GM23338 (cell line): ENCODE results near the gene EEA1. TPM values are rescaled to one million over a fixed set of nuclear protein-coding genes. Genes with fewer than 3 reads are reported as not detected.

Experiments
- ATAC-seq: fragments of 200-7000 bp; cut with Tn5 transposase; 3 replicates; pipeline ENCODE4 v1.9.1; 2020
- DNase-seq: peaks from one replicate; pipeline ENCODE4 v3.0.0-alpha.2; 2015; ENCODE audit warnings: low spot score
- H2AFZ ChIP-seq: fragments of 200-600 bp; sonication (generic); 2 replicates; pipeline ENCODE4 v1.8.0; 2016; ENCODE audit warnings: antibody characterized with exemption, mild to moderate bottlenecking, moderate library complexity
- H3F3A ChIP-seq: fragments of 200-600 bp; sonication (generic); replicated peaks from 2 replicates; pipeline ENCODE4 v1.8.0; 2017; ENCODE audit warnings: antibody characterized with exemption, mixed run types, low read depth
- H3K27ac ChIP-seq: fragments of 200-600 bp; sonication (generic); 2 replicates; pipeline ENCODE4 v1.6.1; 2016; ENCODE audit warnings: low read depth
- H3K27me3 ChIP-seq: fragments of 200-600 bp; sonication (generic); 2 replicates; pipeline ENCODE4 v1.8.0; 2016; ENCODE audit warnings: mild to moderate bottlenecking, mixed run types, moderate library complexity; ENCODE audit not compliant: insufficient read depth
- H3K36me3 ChIP-seq: fragments of 200-600 bp; sonication (generic); 2 replicates; pipeline ENCODE4 v1.8.0; 2016; ENCODE audit warnings: mild to moderate bottlenecking; ENCODE audit not compliant: insufficient read depth
- H3K4me1 ChIP-seq: fragments of 200-600 bp; sonication (generic); 2 replicates; pipeline ENCODE4 v1.8.0; 2016; ENCODE audit warnings: mild to moderate bottlenecking, moderate library complexity; ENCODE audit not compliant: insufficient read depth
- H3K4me2 ChIP-seq: fragments of 200-600 bp; sonication (generic); 2 replicates; pipeline ENCODE4 v1.7.1; 2017; ENCODE audit warnings: mixed run types
- H3K4me3 ChIP-seq: fragments of 200-600 bp; sonication (generic); 2 replicates; pipeline ENCODE4 v1.6.1; 2016; ENCODE audit warnings: mixed run types
- H3K79me2 ChIP-seq: fragments of 200-600 bp; sonication (generic); replicated peaks from 2 replicates; pipeline ENCODE4 v1.8.0; 2017; ENCODE audit warnings: mild to moderate bottlenecking; ENCODE audit not compliant: insufficient read depth
- H3K9me2 ChIP-seq: fragments of 200-600 bp; sonication (generic); 2 replicates; pipeline ENCODE4 v1.8.0; 2017; ENCODE audit not compliant: insufficient read depth
- H4K20me1 ChIP-seq: fragments of 200-600 bp; sonication (generic); replicated peaks from 2 replicates; pipeline ENCODE4 v1.8.0; 2017; ENCODE audit warnings: mild to moderate bottlenecking; ENCODE audit not compliant: insufficient read depth
- H3K27ac Mint-ChIP-seq: 2 replicates; pipeline ENCODE4 v1.8.0; 2020; ENCODE audit warnings: inconsistent platforms, mild to moderate bottlenecking, moderate library complexity, mixed read lengths
- H3K27me3 Mint-ChIP-seq: 3 replicates; pipeline ENCODE4 v1.8.0; 2022; ENCODE audit warnings: low read depth, mild to moderate bottlenecking, moderate library complexity, mixed read lengths, inconsistent platforms; ENCODE audit not compliant: insufficient read depth, poor library complexity
- H3K36me3 Mint-ChIP-seq: 3 replicates; pipeline ENCODE4 v1.8.0; 2021; ENCODE audit warnings: low read depth, mild to moderate bottlenecking, inconsistent platforms, moderate library complexity, mixed read lengths
- H3K4me1 Mint-ChIP-seq: 3 replicates; pipeline ENCODE4 v1.8.0; 2020; ENCODE audit warnings: mild to moderate bottlenecking, inconsistent platforms, mixed read lengths
- H3K4me3 Mint-ChIP-seq: 3 replicates; pipeline ENCODE4 v1.8.0; 2021; ENCODE audit warnings: moderate library complexity, mild to moderate bottlenecking, inconsistent platforms, mixed read lengths
- H3K9me3 Mint-ChIP-seq: 3 replicates; pipeline ENCODE4 v1.8.0; 2020; ENCODE audit warnings: moderate library complexity, mild to moderate bottlenecking, inconsistent platforms, mixed read lengths
- CREB1 ChIP-seq: fragments of 250-450 bp; sonication (Bioruptor Pico); IDR thresholded peaks from 2 replicates; pipeline ENCODE4 v1.5.0; 2020; ENCODE audit warnings: low read depth, mild to moderate bottlenecking, moderate library complexity
- EZH2 ChIP-seq: fragments of 200-600 bp; sonication (generic); IDR thresholded peaks from one replicate; pipeline ENCODE4 v1.8.0; 2017; ENCODE audit warnings: antibody characterized with exemption, mild to moderate bottlenecking, low read depth; ENCODE audit not compliant: unreplicated experiment
- EZH2phosphoT487 ChIP-seq: fragments of 200-600 bp; sonication (generic); IDR thresholded peaks from one replicate; pipeline ENCODE4 v1.8.1; 2018; ENCODE audit warnings: antibody characterized with exemption; ENCODE audit not compliant: unreplicated experiment
- JUNB ChIP-seq: IDR thresholded peaks from one replicate; pipeline ENCODE4 v1.6.1; 2016; ENCODE audit warnings: antibody characterized with exemption; ENCODE audit not compliant: unreplicated experiment
- NANOG ChIP-seq: IDR thresholded peaks from 2 replicates; pipeline ENCODE4 v1.6.1; 2016; ENCODE audit warnings: antibody characterized with exemption, borderline replicate concordance
- ZNF114 ChIP-seq: fragments of 250-450 bp; sonication (Bioruptor Pico); IDR thresholded peaks from 2 replicates; pipeline ENCODE4 v1.5.0; 2020; ENCODE audit warnings: mild to moderate bottlenecking, moderate library complexity
- polyA plus RNA-seq: library from polyadenylated mRNA; unstranded; fragments of >200 nt; fragmentation: Nextera tagmentation; extraction: Ambion mirVana; gene quantifications from 2 replicates; pipeline ENCODE4 v1.2.1, GENCODE V29; 2016
- total RNA-seq: library from RNA; depleted of rRNA; stranded (reverse); fragments of >200 nt; shearing (Covaris generic); gene quantifications from 2 replicates; pipeline ENCODE4 v1.2.3, GENCODE V29; 2014
- TF ChIP-seq, protein P1 (sequence below): IDR thresholded peaks from 2 replicates; pipeline ENCODE4 v1.6.1; 2016; ENCODE audit warnings: antibody characterized with exemption
- TF ChIP-seq, protein P2 (sequence below), 2 experiments: fragments of 200-600 bp in 1 of 2; sonication (generic) in 1 of 2; conservative IDR thresholded peaks; 2 replicates each; pipeline versions ENCODE4 v1.5.1 to v1.6.1; 2016 to 2017; ENCODE audit warnings: antibody characterized with exemption in 2 of 2, low read depth in 2 of 2, mild to moderate bottlenecking in 2 of 2, moderate library complexity in 1 of 2
- TF ChIP-seq, protein P3 (sequence below): IDR thresholded peaks from one replicate; pipeline ENCODE4 v1.6.1; 2018; ENCODE audit warnings: antibody characterized with exemption; ENCODE audit not compliant: unreplicated experiment

Gene EEA1
- total and polyA plus RNA-seq, 2 experiments from 2014 or later, result 10.0 to 41.1 TPM

DNA sequence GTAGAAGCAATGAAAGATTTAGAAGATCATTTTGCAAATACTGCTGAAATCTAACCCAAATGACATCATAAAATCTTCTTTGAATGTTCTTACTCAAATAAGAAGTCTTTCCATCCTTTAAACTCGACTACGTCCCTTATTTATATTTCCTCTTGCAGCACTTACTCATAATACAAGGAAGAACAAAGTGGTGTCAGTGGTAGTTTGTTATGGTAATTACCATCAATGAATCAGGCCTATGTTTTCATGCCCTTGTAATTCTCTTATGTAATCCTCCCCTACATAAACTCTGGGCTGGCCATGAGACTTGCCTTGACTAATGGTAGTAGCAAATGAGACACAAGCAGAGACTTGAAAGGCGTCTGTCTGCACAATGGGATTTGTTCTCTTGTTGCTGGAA lies 17.0 kb downstream of the EEA1 start (continued):
- TF ChIP-seq EZH2phosphoT487, result no peak

DNA sequence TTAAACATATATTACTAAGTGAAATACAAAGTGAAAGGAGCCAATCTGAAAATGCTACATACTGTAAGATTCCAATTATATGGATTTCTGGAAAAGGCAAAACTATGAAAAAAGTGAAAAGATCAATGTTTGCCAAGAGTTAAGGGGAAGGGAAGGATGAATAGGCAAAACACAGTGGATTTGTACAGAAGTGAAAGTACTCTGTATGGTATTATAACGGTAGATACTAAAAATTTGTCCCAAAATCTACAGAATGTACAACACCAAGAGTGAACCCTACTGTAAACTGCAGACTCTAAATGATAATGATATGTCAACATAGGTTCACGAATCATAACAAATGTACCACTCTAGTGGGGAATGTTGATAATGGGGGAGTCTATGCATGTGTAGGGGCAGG lies 17.8 kb downstream of the EEA1 start:
- Histone ChIP-seq H3K9me2 (no peaks in the 10 kb centered on the region), H3K4me2 (no peak overlapping the region), H3K4me1 (peaks cover 26% of the 10 kb centered on the region), H3K4me3 (no peak overlapping the region), H3K79me2 (peaks cover 90% of the 10 kb centered on the region), H4K20me1 (no peaks in the 10 kb centered on the region), H3K36me3 (no peaks in the 10 kb centered on the region; the same call in 1 of the 2 replicates), H3F3A (no peaks in the 10 kb centered on the region), H3K27me3 (no peaks in the 10 kb centered on the region), H3K27ac (no peak overlapping the region), H2AFZ (no peak overlapping the region)
- no peak for DNase-seq
- Mint-ChIP-seq H3K4me1 (peaks cover 25% of the 10 kb centered on the region), H3K36me3 (peaks cover 19% of the 10 kb centered on the region; the same call in 2 of the 3 replicates), H3K27ac (no peak overlapping the region), H3K4me3 (no peak overlapping the region), H3K9me3 (peaks cover 15% of the 10 kb centered on the region; the same call in 2 of the 3 replicates), H3K27me3 (peaks cover 3% of the 10 kb centered on the region)
- ATAC-seq, result no peak
- TF ChIP-seq, protein P1, sequence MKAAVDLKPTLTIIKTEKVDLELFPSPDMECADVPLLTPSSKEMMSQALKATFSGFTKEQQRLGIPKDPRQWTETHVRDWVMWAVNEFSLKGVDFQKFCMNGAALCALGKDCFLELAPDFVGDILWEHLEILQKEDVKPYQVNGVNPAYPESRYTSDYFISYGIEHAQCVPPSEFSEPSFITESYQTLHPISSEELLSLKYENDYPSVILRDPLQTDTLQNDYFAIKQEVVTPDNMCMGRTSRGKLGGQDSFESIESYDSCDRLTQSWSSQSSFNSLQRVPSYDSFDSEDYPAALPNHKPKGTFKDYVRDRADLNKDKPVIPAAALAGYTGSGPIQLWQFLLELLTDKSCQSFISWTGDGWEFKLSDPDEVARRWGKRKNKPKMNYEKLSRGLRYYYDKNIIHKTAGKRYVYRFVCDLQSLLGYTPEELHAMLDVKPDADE, result no peak
- TF ChIP-seq ZNF114, result no peak
- no peak for TF ChIP-seq NANOG
- TF ChIP-seq, protein P2, sequence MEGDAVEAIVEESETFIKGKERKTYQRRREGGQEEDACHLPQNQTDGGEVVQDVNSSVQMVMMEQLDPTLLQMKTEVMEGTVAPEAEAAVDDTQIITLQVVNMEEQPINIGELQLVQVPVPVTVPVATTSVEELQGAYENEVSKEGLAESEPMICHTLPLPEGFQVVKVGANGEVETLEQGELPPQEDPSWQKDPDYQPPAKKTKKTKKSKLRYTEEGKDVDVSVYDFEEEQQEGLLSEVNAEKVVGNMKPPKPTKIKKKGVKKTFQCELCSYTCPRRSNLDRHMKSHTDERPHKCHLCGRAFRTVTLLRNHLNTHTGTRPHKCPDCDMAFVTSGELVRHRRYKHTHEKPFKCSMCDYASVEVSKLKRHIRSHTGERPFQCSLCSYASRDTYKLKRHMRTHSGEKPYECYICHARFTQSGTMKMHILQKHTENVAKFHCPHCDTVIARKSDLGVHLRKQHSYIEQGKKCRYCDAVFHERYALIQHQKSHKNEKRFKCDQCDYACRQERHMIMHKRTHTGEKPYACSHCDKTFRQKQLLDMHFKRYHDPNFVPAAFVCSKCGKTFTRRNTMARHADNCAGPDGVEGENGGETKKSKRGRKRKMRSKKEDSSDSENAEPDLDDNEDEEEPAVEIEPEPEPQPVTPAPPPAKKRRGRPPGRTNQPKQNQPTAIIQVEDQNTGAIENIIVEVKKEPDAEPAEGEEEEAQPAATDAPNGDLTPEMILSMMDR (conservative IDR thresholded peaks at IDR 0.05; ENCODE audit: low read depth in 2 of 2), result no peak
- TF ChIP-seq CREB1, result no peak
- TF ChIP-seq EZH2, result no peak
- TF ChIP-seq, protein P3, sequence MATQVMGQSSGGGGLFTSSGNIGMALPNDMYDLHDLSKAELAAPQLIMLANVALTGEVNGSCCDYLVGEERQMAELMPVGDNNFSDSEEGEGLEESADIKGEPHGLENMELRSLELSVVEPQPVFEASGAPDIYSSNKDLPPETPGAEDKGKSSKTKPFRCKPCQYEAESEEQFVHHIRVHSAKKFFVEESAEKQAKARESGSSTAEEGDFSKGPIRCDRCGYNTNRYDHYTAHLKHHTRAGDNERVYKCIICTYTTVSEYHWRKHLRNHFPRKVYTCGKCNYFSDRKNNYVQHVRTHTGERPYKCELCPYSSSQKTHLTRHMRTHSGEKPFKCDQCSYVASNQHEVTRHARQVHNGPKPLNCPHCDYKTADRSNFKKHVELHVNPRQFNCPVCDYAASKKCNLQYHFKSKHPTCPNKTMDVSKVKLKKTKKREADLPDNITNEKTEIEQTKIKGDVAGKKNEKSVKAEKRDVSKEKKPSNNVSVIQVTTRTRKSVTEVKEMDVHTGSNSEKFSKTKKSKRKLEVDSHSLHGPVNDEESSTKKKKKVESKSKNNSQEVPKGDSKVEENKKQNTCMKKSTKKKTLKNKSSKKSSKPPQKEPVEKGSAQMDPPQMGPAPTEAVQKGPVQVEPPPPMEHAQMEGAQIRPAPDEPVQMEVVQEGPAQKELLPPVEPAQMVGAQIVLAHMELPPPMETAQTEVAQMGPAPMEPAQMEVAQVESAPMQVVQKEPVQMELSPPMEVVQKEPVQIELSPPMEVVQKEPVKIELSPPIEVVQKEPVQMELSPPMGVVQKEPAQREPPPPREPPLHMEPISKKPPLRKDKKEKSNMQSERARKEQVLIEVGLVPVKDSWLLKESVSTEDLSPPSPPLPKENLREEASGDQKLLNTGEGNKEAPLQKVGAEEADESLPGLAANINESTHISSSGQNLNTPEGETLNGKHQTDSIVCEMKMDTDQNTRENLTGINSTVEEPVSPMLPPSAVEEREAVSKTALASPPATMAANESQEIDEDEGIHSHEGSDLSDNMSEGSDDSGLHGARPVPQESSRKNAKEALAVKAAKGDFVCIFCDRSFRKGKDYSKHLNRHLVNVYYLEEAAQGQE, result no peak
- TF ChIP-seq JUNB, result no peak
